H9 (cell line): Measurements from ENCODE around the gene CDH5. TPM values are rescaled to one million over a fixed set of nuclear protein-coding genes. Genes with fewer than 3 reads are reported as not detected.

Experiments used
- DNase-seq: peaks from one replicate; pipeline ENCODE4 v3.0.0-alpha.2; 2017
- H2AFZ ChIP-seq: one replicate; pipeline ENCODE4 v1.6.1; 2013; ENCODE audit warnings: mild to moderate bottlenecking, low read length, control low read depth, moderate library complexity
- H2AK5ac ChIP-seq: 2 replicates; pipeline ENCODE4 v1.6.1; 2013; ENCODE audit warnings: low read length, control low read depth, mixed read lengths; ENCODE audit not compliant: insufficient read length
- H2BK120ac ChIP-seq: one replicate; pipeline ENCODE4 v1.6.1; 2013; ENCODE audit warnings: low read depth, mild to moderate bottlenecking, low read length, control low read depth, inconsistent platforms; ENCODE audit not compliant: poor library complexity, severe bottlenecking
- H2BK12ac ChIP-seq: 2 replicates; pipeline ENCODE4 v1.6.1; 2013; ENCODE audit warnings: low read length, control low read depth, mixed read lengths, low read depth; ENCODE audit not compliant: insufficient read length
- H2BK15ac ChIP-seq: 2 replicates; pipeline ENCODE4 v1.6.1; 2013; ENCODE audit warnings: low read depth, low read length, control low read depth
- H2BK20ac ChIP-seq: one replicate; pipeline ENCODE4 v1.6.1; 2013; ENCODE audit warnings: low read depth, mild to moderate bottlenecking, low read length, control low read depth, inconsistent platforms; ENCODE audit not compliant: poor library complexity, severe bottlenecking
- H2BK5ac ChIP-seq: 2 replicates; pipeline ENCODE4 v1.6.1; 2013; ENCODE audit warnings: low read length, control low read depth, mixed read lengths; ENCODE audit not compliant: insufficient read length
- H3K14ac ChIP-seq: 2 replicates; pipeline ENCODE4 v1.6.1; 2013; ENCODE audit warnings: low read length, control low read depth; ENCODE audit not compliant: insufficient read depth
- H3K18ac ChIP-seq: 2 replicates; pipeline ENCODE4 v1.6.1; 2013; ENCODE audit warnings: low read depth, mild to moderate bottlenecking, mixed read lengths, low read length, control low read depth; ENCODE audit not compliant: insufficient read length
- H3K23ac ChIP-seq: 2 replicates; pipeline ENCODE4 v1.6.1; 2013; ENCODE audit warnings: low read length, control low read depth, mixed read lengths, low read depth; ENCODE audit not compliant: insufficient read length
- H3K23me2 ChIP-seq: 2 replicates; pipeline ENCODE4 v1.6.1; 2013; ENCODE audit warnings: low read depth, mild to moderate bottlenecking, mixed read lengths, low read length, control low read depth; ENCODE audit not compliant: insufficient read length, poor library complexity, severe bottlenecking
- H3K27ac ChIP-seq: 2 replicates; pipeline ENCODE4 v1.5.1; 2013; ENCODE audit warnings: low read length, control low read depth, mixed read lengths, low read depth; ENCODE audit not compliant: insufficient read length
- H3K27me3 ChIP-seq: 2 replicates; pipeline ENCODE4 v1.6.1; 2013; ENCODE audit warnings: low read length, control low read depth, inconsistent platforms; ENCODE audit not compliant: insufficient read depth
- H3K4ac ChIP-seq: 2 replicates; pipeline ENCODE4 v1.6.1; 2013; ENCODE audit warnings: low read depth, mild to moderate bottlenecking, control low read depth, inconsistent platforms, low read length, moderate library complexity
- H3K4me1 ChIP-seq: 2 replicates; pipeline ENCODE4 v1.6.1; 2013; ENCODE audit warnings: low read length, control low read depth, inconsistent platforms; ENCODE audit not compliant: insufficient read depth
- H3K4me2 ChIP-seq: 2 replicates; pipeline ENCODE4 v1.6.1; 2013; ENCODE audit warnings: low read length, control low read depth, mixed read lengths; ENCODE audit not compliant: insufficient read length, insufficient read depth
- H3K56ac ChIP-seq: 2 replicates; pipeline ENCODE4 v1.6.1; 2013; ENCODE audit warnings: low read depth, mild to moderate bottlenecking, mixed read lengths, low read length, control low read depth; ENCODE audit not compliant: insufficient read length
- H3K79me1 ChIP-seq: 2 replicates; pipeline ENCODE4 v1.6.1; 2013; ENCODE audit warnings: low read depth, mild to moderate bottlenecking, moderate library complexity, low read length, control low read depth, inconsistent platforms; ENCODE audit not compliant: insufficient read depth, poor library complexity, severe bottlenecking
- H3K79me2 ChIP-seq: 2 replicates; pipeline ENCODE4 v1.6.1; 2013; ENCODE audit warnings: low read length, control low read depth, inconsistent platforms; ENCODE audit not compliant: insufficient read depth
- H3K9ac ChIP-seq: 2 replicates; pipeline ENCODE4 v1.6.1; 2013; ENCODE audit warnings: low read length, control low read depth, mixed read lengths; ENCODE audit not compliant: insufficient read length; ENCODE audit errors: extremely low read depth
- H3K9me3 ChIP-seq: one replicate; pipeline ENCODE4 v1.6.1; 2013; ENCODE audit warnings: low read depth, low read length, inconsistent platforms; ENCODE audit not compliant: control insufficient read depth
- H3T11ph ChIP-seq: one replicate; pipeline ENCODE4 v1.6.1; 2013; ENCODE audit warnings: mild to moderate bottlenecking, low read length, control low read depth, inconsistent platforms
- H4K20me1 ChIP-seq: one replicate; pipeline ENCODE4 v1.6.1; 2013; ENCODE audit not compliant: control insufficient read depth, insufficient read length, insufficient read depth
- H4K5ac ChIP-seq: 2 replicates; pipeline ENCODE4 v1.6.1; 2013; ENCODE audit warnings: low read depth, mild to moderate bottlenecking, mixed read lengths, low read length, control low read depth; ENCODE audit not compliant: insufficient read length
- H4K8ac ChIP-seq: replicated peaks from 2 replicates; pipeline ENCODE4 v1.6.1; 2013; ENCODE audit warnings: low read length, control low read depth, mixed read lengths, low read depth; ENCODE audit not compliant: insufficient read length
- H4K91ac ChIP-seq: 2 replicates; pipeline ENCODE4 v1.6.1; 2013; ENCODE audit warnings: low read depth, mild to moderate bottlenecking, moderate library complexity, mixed read lengths, low read length, control low read depth; ENCODE audit not compliant: insufficient read length
- H3K27ac Mint-ChIP-seq, 3 experiments: 2 replicates in 2 of 3; 3 replicates in 1 of 3; pipeline ENCODE4 v1.8.0; 2020 to 2021; ENCODE audit warnings: mixed read lengths in 3 of 3, mild to moderate bottlenecking in 1 of 3, moderate library complexity in 1 of 3
- H3K27me3 Mint-ChIP-seq: 2 replicates; pipeline ENCODE4 v1.8.0; 2021; ENCODE audit warnings: low read depth, mild to moderate bottlenecking, moderate library complexity, mixed read lengths
- H3K36me3 Mint-ChIP-seq, 3 experiments: 2 replicates in 2 of 3; 3 replicates in 1 of 3; pipeline ENCODE4 v1.8.0; 2020 to 2021; ENCODE audit warnings: low read depth in 3 of 3, mixed read lengths in 3 of 3; ENCODE audit not compliant: insufficient read depth in 1 of 3
- H3K4me1 Mint-ChIP-seq, 2 experiments: 2 replicates each; pipeline ENCODE4 v1.8.0; 2020; ENCODE audit warnings: mixed read lengths in 2 of 2
- H3K4me3 Mint-ChIP-seq, 2 experiments: 2 replicates in 1 of 2; 3 replicates in 1 of 2; pipeline ENCODE4 v1.8.0; 2020 to 2021; ENCODE audit warnings: mild to moderate bottlenecking in 2 of 2, mixed read lengths in 2 of 2, moderate library complexity in 1 of 2
- H3K9me3 Mint-ChIP-seq, 2 experiments: 2 replicates in 1 of 2; 3 replicates in 1 of 2; pipeline ENCODE4 v1.8.0; 2020; ENCODE audit warnings: mild to moderate bottlenecking in 2 of 2, mixed read lengths in 2 of 2, moderate library complexity in 1 of 2
- CTCF ChIP-seq: fragments of 200-600 bp; sonication (generic); conservative IDR thresholded peaks from 3 replicates; pipeline ENCODE4 v1.8.0; 2021; ENCODE audit warnings: antibody characterized with exemption, mild to moderate bottlenecking
- WGBS: extraction: QIAGEN DNeasy Blood & Tissue Kit; methylation state at CpG from one replicate; pipeline ENCODE4 v1.1.7; 2013; ENCODE audit warnings: missing lambda C conversion rate, low lambda C conversion rate, mixed read lengths; ENCODE audit not compliant: insufficient read length; ENCODE audit errors: extremely low coverage; 5-methylcytosine and 5-hydroxymethylcytosine counted together
- total RNA-seq: library from RNA; stranded (reverse); gene quantifications from 2 replicates; pipeline ENCODE4 v1.2.1, GENCODE V29; 2021

CDH5 gene
- total RNA-seq, 1 experiment from 2014 or later = 0.20 TPM

- H3K4ac ChIP-seq = no peak overlapping the region
- H3K27me3 Mint-ChIP-seq = peaks cover 5% of the 10 kb centered on the region
These were observed 7.2 kb downstream of the CDH5 start for GRCh38 chr16:66373667-66374066.

More at GRCh38 chr16:66373667-66374066, 7.2 kb downstream of the CDH5 start:
- H4K20me1 ChIP-seq = no peaks in the 10 kb centered on the region
- H3T11ph ChIP-seq = no peak overlapping the region
- H3K4me1 ChIP-seq = no peaks in the 10 kb centered on the region
- no peak overlapping the region for H2AFZ ChIP-seq
- no peak overlapping the region for H3K27ac ChIP-seq
- no peak for DNase-seq
- no peak overlapping the region for H3K14ac ChIP-seq
- TF ChIP-seq CTCF = no peak
- H3K23ac ChIP-seq = no peak overlapping the region
- no peaks in the 10 kb centered on the region for H3K79me1 ChIP-seq
- no peak overlapping the region for H3K27ac Mint-ChIP-seq
- H2BK5ac ChIP-seq = no peak overlapping the region
- H3K9ac ChIP-seq = no peak overlapping the region
- no peak overlapping the region for H4K91ac ChIP-seq
- no peak overlapping the region for H3K4me3 Mint-ChIP-seq
- H3K9me3 ChIP-seq = no peaks in the 10 kb centered on the region
- H2AK5ac ChIP-seq = no peak overlapping the region
- H2BK15ac ChIP-seq = no peak overlapping the region
- H3K9me3 Mint-ChIP-seq = no peaks in the 10 kb centered on the region
- H2BK120ac ChIP-seq = no peak overlapping the region
- H2BK20ac ChIP-seq = no peak overlapping the region
- H3K27me3 ChIP-seq = no peaks in the 10 kb centered on the region
- H3K18ac ChIP-seq = no peak overlapping the region
- H3K56ac ChIP-seq = no peak overlapping the region
- H3K4me2 ChIP-seq = no peak overlapping the region
- H2BK12ac ChIP-seq = no peak overlapping the region
- WGBS = no CpG with 5 or more reads among the region's 5 CpGs
- H4K8ac ChIP-seq = no peak overlapping the region
- peaks cover 15 to 24% of the 10 kb centered on the region in 2 experiments for H3K4me1 Mint-ChIP-seq
- H3K23me2 ChIP-seq = no peaks in the 10 kb centered on the region
- no peak overlapping the region for H4K5ac ChIP-seq
- no peaks in the 10 kb centered on the region for H3K36me3 Mint-ChIP-seq
- no peaks in the 10 kb centered on the region for H3K79me2 ChIP-seq
